MM.1S (cell line): ENCODE measurements around the gene TMEM35A.

ENCODE experiments used
- CTCF ChIP-seq: fragments of 300-600 bp; sonication (generic); IDR thresholded peaks from 2 replicates; pipeline ENCODE4 v1.5.1; 2016; ENCODE audit warnings: antibody characterized with exemption, low read length, mixed read lengths
- EZH2 ChIP-seq: fragments of 300-600 bp; sonication (generic); optimal IDR thresholded peaks from 2 replicates; pipeline ENCODE3; 2017; ENCODE audit warnings: low read depth, mild to moderate bottlenecking, antibody characterized with exemption, low read length, mixed read lengths

GRCh38 chrX:101062176-101062575 lies 16.5 kb upstream of the TMEM35A start:
- TF ChIP-seq EZH2 (no peak), CTCF (no peak)
